Osteocyte (in vitro differentiated cells): ENCODE measurements around the gene NEK7. TPM values are rescaled to one million over a fixed set of nuclear protein-coding genes. Genes with fewer than 3 reads are reported as not detected.
"Not testable (repeated sequence)": the region's sequence is repeated elsewhere in the genome, so short reads cannot be mapped to it uniquely, and the experiment has no call there.

Experiments used
- DNase-seq: peaks from one replicate; pipeline ENCODE4 v3.0.0; 2021; ENCODE audit warnings: mixed read lengths; ENCODE audit not compliant: unreplicated experiment; ENCODE audit errors: extremely low spot score
- H3K27ac Mint-ChIP-seq: one replicate; pipeline ENCODE4 v1.8.0; 2021; ENCODE audit warnings: mild to moderate bottlenecking, mixed read lengths; ENCODE audit not compliant: unreplicated experiment
- H3K27me3 Mint-ChIP-seq: one replicate; pipeline ENCODE4 v1.8.0; 2021; ENCODE audit warnings: mixed read lengths; ENCODE audit not compliant: unreplicated experiment
- H3K36me3 Mint-ChIP-seq: one replicate; pipeline ENCODE4 v1.8.0; 2021; ENCODE audit warnings: mixed read lengths; ENCODE audit not compliant: unreplicated experiment
- H3K4me1 Mint-ChIP-seq: one replicate; pipeline ENCODE4 v1.8.0; 2021; ENCODE audit warnings: mixed read lengths; ENCODE audit not compliant: unreplicated experiment
- H3K4me3 Mint-ChIP-seq: one replicate; pipeline ENCODE4 v1.8.0; 2021; ENCODE audit warnings: mild to moderate bottlenecking, moderate library complexity, mixed read lengths; ENCODE audit not compliant: unreplicated experiment
- H3K9me3 Mint-ChIP-seq: one replicate; pipeline ENCODE4 v1.8.0; 2021; ENCODE audit warnings: mixed read lengths; ENCODE audit not compliant: unreplicated experiment
- total RNA-seq: library from RNA; stranded (reverse); gene quantifications from 2 replicates; pipeline ENCODE4 v1.2.1, GENCODE V29; 2021
- TF ChIP-seq, protein P1 (sequence below): fragments of 200-600 bp; sonication (generic); IDR thresholded peaks from 2 replicates; pipeline ENCODE4 v1.5.0; 2021; ENCODE audit warnings: antibody characterized with exemption, mild to moderate bottlenecking, moderate library complexity

The NEK7 gene
- total RNA-seq, 1 donor from 2014 or later: 61.6 TPM

DNA sequence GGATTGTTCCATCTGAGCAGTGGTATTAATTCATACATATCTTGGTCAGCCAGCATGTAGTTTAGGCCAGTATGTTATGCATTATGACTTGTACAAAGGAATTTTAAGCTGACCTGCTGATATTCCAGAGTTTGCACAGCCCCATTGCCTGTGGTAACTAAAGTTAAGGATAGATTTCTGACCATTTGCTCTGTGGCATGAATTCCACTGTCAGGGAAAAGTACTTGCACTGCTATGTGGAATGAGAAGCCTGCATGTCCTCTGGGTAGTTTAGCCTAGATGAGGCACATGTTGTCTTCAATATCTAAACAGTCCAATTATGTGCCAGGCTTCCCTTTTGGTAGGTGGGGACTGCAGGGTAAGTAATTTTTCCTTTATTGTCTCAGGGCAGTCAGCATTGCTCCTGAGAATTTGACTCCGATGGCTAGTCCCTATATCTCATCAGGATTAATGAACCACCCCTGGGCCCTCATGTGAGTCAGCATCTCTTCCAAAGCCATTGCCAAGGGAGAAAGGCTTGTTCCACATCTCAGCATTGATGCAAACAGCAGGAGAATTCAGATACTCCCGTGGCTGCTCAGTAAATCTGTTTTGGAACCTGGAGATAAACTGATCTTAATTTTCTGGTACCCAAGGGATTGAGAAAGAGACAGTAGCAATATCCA lies 30.2 kb downstream of the NEK7 start:
- no peak overlapping the region for H3K27ac Mint-ChIP-seq
- H3K4me3 Mint-ChIP-seq: no peak overlapping the region
- H3K36me3 Mint-ChIP-seq: no peaks in the 10 kb centered on the region
- no peaks in the 10 kb centered on the region for H3K27me3 Mint-ChIP-seq
- H3K4me1 Mint-ChIP-seq: peaks cover 26% of the 10 kb centered on the region
- H3K9me3 Mint-ChIP-seq: no peaks in the 10 kb centered on the region
- TF ChIP-seq, protein P1, sequence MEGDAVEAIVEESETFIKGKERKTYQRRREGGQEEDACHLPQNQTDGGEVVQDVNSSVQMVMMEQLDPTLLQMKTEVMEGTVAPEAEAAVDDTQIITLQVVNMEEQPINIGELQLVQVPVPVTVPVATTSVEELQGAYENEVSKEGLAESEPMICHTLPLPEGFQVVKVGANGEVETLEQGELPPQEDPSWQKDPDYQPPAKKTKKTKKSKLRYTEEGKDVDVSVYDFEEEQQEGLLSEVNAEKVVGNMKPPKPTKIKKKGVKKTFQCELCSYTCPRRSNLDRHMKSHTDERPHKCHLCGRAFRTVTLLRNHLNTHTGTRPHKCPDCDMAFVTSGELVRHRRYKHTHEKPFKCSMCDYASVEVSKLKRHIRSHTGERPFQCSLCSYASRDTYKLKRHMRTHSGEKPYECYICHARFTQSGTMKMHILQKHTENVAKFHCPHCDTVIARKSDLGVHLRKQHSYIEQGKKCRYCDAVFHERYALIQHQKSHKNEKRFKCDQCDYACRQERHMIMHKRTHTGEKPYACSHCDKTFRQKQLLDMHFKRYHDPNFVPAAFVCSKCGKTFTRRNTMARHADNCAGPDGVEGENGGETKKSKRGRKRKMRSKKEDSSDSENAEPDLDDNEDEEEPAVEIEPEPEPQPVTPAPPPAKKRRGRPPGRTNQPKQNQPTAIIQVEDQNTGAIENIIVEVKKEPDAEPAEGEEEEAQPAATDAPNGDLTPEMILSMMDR: no peak
- no peak for DNase-seq

DNA sequence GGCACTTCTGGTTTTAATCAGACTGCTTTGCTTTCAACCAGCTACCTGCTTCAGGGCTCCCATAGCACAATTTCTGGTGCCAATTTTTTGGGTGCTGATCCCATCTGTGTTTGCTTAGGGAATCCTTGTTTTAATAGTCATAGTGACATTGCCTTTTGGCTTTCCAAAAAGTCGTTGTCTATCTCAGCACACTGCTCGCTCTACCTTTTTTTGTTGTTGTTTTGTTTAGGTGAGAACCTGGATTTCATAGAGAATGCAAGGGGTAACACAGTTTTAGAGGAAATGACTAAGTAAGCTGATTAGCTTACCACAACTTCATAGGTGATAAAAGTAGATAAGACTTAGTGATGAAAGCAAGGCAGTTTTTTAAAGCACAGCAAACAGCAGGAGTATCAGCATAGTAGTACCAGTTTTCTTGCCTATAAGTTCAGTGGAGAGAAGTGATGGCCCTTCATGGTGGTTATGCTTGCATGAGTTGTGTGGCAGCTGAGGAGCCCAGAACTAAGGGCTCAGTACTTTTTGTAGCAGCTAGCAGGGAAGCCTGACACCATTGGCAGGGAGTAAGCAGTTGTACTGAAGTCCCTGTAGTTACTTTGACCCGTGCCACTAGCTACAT lies 31.3 kb downstream of the NEK7 start:
- TF ChIP-seq, protein P1: no peak
- Mint-ChIP-seq H3K4me1 (peaks cover 26% of the 10 kb centered on the region), H3K4me3 (no peak overlapping the region), H3K36me3 (no peaks in the 10 kb centered on the region), H3K27me3 (no peaks in the 10 kb centered on the region), H3K27ac (no peak overlapping the region), H3K9me3 (no peaks in the 10 kb centered on the region)
- no peak for DNase-seq

DNA sequence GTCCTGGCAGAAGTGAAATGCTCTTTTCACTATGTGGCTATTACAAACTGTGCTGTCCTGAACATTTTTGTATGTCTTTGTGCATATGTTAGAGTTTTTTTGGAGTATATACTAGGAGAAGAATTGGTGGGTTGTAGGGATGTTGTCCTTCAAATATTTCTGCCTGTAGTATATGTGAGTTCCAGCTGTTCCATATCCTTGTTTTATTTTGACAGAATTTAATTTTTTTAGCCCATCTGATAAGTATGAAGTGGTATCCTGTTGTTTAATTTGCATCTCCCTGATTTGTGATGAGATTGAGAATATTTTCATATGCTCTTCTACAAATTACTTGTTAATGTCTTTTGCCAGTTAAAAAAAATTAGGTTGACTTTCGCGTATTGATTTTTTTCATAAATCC lies 34.3 kb downstream of the NEK7 start:
- peak overlapping the region; percentile 36 for H3K27ac Mint-ChIP-seq
- TF ChIP-seq, protein P1: no peak
- H3K9me3 Mint-ChIP-seq: no peaks in the 10 kb centered on the region
- peaks cover 16% of the 10 kb centered on the region for H3K4me1 Mint-ChIP-seq
- no peaks in the 10 kb centered on the region for H3K36me3 Mint-ChIP-seq
- no peak for DNase-seq
- no peaks in the 10 kb centered on the region for H3K27me3 Mint-ChIP-seq
- H3K4me3 Mint-ChIP-seq: no peak overlapping the region

DNA sequence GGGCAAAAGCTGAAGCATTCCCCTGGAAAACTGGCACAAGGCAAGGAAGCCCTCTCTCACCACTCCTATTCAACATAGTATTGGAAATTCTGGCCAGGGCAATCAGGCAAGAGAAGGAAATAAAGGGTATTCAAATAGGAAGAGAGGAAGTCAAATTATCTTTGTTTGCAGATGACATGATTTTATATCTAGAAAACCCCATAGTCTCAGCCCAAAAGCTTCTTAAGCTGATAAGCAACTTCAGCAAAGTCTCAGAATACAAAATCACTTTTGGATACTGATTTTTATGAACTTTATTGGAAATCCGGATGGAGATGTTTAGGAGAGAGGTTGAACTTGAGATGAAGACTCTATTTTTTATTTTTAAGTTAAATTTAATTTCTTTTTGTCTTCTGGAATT lies 37.1 kb downstream of the NEK7 start:
- not testable (repeated sequence) for H3K27ac Mint-ChIP-seq, DNase-seq, H3K4me3 Mint-ChIP-seq, H3K27me3 Mint-ChIP-seq, H3K9me3 Mint-ChIP-seq, H3K36me3 Mint-ChIP-seq
- H3K4me1 Mint-ChIP-seq: peaks cover 24% of the 10 kb centered on the region

DNA sequence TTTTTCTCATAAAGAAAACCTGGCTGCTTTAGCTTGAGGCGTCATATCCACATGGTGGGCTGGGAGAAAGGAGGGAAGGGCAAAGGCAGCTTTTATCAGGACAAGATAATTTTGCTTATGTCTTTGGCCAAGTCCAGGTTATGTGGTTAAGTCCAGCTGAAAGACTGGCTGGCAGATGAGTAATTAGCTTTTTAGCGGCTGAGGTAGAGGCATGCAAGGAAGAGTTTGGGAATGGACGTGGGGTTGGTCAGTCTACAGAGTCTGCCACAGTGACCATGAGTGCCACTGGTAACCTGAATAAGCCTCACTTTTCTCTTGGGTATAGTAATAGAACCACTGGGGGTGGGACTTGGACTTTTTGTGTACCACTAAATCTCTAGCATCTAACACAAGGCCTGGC lies 39.8 kb downstream of the NEK7 start:
- no peaks in the 10 kb centered on the region for H3K36me3 Mint-ChIP-seq
- H3K27ac Mint-ChIP-seq: no peak overlapping the region
- H3K9me3 Mint-ChIP-seq: no peaks in the 10 kb centered on the region
- DNase-seq: no peak
- H3K27me3 Mint-ChIP-seq: no peaks in the 10 kb centered on the region
- no peak overlapping the region for H3K4me3 Mint-ChIP-seq
- H3K4me1 Mint-ChIP-seq: peaks cover 32% of the 10 kb centered on the region
- TF ChIP-seq, protein P1: no peak
